SH-SY5Y (cell line): ENCODE data around the gene MAP3K14.

Experiments used
- GATA2 ChIP-seq: IDR thresholded peaks from 2 replicates; pipeline ENCODE4 v1.6.1; 2011; ENCODE audit warnings: mild to moderate bottlenecking, low read depth, low read length
- GATA3 ChIP-seq: IDR thresholded peaks from 2 replicates; pipeline ENCODE4 v1.6.1; 2011; ENCODE audit warnings: low read depth, mild to moderate bottlenecking, low read length, moderate library complexity

MAP3K14 gene

GRCh38 chr17:45257115-45257514, 59.7 kb downstream of the MAP3K14 start:
- TF ChIP-seq GATA3 = no peak
- no peak for TF ChIP-seq GATA2

- TF ChIP-seq GATA2 (no peak), GATA3 (no peak)
Observed at GRCh38 chr17:45256114-45256966, 60.5 kb downstream of the MAP3K14 start.

DNA sequence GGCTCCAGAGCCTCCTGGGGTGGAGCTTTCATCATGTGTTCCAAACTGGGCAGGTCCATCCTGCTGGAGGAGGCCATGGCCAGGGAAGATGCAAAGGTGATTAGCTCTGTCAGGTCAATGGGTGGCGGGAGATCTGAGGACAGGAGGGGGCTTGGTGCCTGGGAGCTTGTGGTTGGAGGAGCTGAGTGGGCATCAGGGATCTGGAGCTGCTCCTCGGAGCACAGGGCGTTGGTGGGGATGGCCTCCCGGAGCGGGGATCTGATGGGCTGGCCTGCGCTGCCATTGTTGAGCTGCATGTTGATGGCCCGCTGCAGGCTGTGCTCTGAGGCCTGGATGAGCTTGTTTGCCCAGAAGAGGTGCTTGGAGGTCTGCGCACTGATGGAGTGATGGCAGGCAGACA, 61.5 kb downstream of the MAP3K14 start:
- TF ChIP-seq GATA2 (no peak), GATA3 (no peak)

DNA sequence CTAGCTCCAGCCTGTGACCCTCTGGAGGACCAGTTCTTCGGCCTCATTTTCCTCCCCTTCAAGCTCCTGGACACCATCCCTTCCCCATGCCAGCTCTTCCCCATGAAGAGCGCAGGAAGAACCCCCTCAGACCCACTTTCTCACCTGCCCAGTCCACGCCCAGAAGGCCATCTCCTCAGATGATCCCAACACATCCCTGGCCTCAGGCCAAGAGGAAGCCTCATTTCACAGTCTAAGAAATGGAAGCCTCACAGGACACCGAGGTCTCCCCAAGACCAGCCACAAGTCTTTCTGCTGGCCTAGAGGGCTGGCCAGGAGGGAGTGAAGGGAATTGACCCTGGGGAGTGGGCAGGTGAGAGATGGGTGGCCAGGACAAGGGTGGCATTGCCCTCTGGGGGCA, 62.9 kb downstream of the MAP3K14 start:
- no peak for TF ChIP-seq GATA3

DNA sequence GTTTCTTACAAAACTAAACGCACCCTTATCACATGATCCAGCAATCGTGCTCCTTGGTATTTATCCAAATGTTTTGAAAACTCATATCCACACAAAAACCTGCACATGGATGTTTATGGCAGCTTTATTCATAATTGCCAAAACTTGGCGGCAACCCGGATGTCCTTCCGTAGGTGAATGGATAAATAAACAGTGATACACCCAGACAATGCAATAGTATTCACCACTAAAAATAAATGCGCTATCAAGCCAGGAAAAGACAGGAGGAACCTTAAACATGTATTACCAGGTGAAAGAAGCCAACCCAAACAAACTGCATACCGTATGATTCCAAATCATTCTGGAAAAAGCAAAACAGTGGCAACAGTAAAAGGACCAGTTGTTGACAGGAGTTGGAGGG, 64.9 kb downstream of the MAP3K14 start:
- no peak for TF ChIP-seq GATA2
- no peak for TF ChIP-seq GATA3

GRCh38 chr17:45248132-45248957, 68.5 kb downstream of the MAP3K14 start:
- TF ChIP-seq GATA2 (no peak), GATA3 (no peak)

- TF ChIP-seq GATA2 = no peak
- TF ChIP-seq GATA3 = no peak
Observed at GRCh38 chr17:45247429-45248131, 69.2 kb downstream of the MAP3K14 start.

- TF ChIP-seq GATA2 (no peak), GATA3 (no peak)
Observed at GRCh38 chr17:45246861-45247428, 69.9 kb downstream of the MAP3K14 start.

- no peak for TF ChIP-seq GATA3
Observed at GRCh38 chr17:45246338-45246737, 70.5 kb downstream of the MAP3K14 start.

GRCh38 chr17:45244725-45245656, 71.8 kb downstream of the MAP3K14 start:
- no peak for TF ChIP-seq GATA3
- TF ChIP-seq GATA2 = no peak

DNA sequence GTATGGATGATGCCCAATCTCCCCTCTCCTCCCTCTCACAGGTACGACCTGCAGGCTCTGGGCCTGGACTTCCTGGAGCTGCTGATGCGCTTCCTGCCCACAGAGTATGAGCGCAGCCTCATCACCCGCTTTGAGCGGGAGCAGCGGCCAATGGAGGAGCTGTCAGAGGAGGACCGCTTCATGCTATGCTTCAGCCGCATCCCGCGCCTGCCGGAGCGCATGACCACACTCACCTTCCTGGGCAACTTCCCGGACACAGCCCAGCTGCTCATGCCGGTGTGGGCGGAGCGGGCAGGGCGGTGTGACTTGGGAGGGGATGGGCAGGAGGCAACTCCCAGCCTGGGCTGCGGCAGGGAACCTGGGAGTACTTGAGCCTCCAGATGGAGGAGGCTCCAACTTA, 73.1 kb downstream of the MAP3K14 start:
- TF ChIP-seq GATA2 (no peak), GATA3 (no peak)

DNA sequence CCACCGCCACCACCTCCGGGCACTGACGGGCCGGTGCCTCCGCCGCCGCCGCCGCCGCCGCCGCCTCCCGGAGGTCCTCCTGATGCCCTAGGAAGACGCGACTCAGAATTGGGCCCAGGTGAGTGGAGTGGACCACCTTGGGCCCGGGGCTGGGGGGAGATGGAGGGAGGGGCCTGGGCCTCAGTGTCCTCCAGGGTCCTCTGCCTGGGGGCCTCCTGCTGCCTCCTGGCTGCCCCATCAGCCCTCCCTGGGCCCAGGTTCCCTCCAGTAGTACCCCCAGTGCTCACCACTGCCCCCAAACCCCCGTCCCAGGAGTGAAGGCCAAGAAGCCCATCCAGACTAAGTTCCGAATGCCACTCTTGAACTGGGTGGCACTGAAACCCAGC, 74.8 kb downstream of the MAP3K14 start:
- TF ChIP-seq GATA2 = no peak
- TF ChIP-seq GATA3 = no peak
